GM23248 (cell line): Measurements from ENCODE around the gene TANGO6.

Experiments
- EZH2 ChIP-seq: fragments of 200-600 bp; sonication (generic); IDR thresholded peaks from 2 replicates; pipeline ENCODE4 v1.6.1; 2018; ENCODE audit warnings: antibody characterized with exemption, mild to moderate bottlenecking; ENCODE audit not compliant: insufficient read depth, poor library complexity, severe bottlenecking
- EZH2phosphoT487 ChIP-seq: fragments of 200-600 bp; sonication (generic); IDR thresholded peaks from 2 replicates; pipeline ENCODE4 v1.6.1; 2018; ENCODE audit warnings: antibody characterized with exemption, moderate library complexity, mild to moderate bottlenecking, low read depth; ENCODE audit not compliant: insufficient read depth

DNA sequence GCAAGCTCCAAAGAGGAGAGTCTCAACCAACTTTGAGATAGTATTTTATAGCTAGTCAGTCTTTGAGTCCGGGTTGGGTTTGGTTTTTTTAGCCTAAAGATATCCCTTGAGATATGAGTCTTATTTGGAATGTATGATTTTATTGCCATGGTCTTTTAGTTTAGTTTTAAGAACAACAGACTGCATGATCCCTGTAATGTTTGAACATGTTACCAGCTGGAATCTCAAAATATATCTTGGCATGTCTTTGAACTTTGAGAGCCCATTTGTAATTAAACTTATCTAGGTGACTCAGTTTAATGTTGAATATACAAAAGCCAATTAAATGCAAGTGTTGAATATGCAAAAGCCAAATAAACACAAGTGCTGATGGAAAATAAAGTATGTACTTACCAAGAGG, 100.6 kb downstream of the TANGO6 start:
- TF ChIP-seq EZH2 (no peak), EZH2phosphoT487 (no peak)
